SK-N-SH (cell line): ENCODE data around the gene ROBO1. TPM values are rescaled to one million over a fixed set of nuclear protein-coding genes. Genes with fewer than 3 reads are reported as not detected.

ENCODE experiments used
- CTCF ChIA-PET: fragments of 300-600, 350-600 bp; formaldehyde crosslinking; extraction: SDS; loops from one replicate; lab custom pipeline; 2021; lab: Yijun Ruan, JAX
- POLR2A ChIA-PET: fragments of 350-600 bp; sonication (Branson Sonifier 250); formaldehyde crosslinking; extraction: SDS; loops from one replicate; lab custom pipeline; 2020; ENCODE audit warnings: antibody characterized with exemption, inconsistent platforms; lab: Yijun Ruan, JAX
- DNase-seq: peaks from one replicate; pipeline ENCODE4 v3.0.0; 2012
- H2AFZ ChIP-seq: fragments of 200-600 bp; sonication (generic); 2 replicates; pipeline ENCODE4 v1.8.1; 2016; ENCODE audit warnings: antibody characterized with exemption, mild to moderate bottlenecking, low read depth
- H3F3A ChIP-seq: fragments of 200-600 bp; sonication (generic); replicated peaks from 2 replicates; pipeline ENCODE3; 2016; ENCODE audit warnings: antibody characterized with exemption, mild to moderate bottlenecking; ENCODE audit not compliant: insufficient read depth
- H3K27ac ChIP-seq, 2 experiments: fragments of 200-500 bp in 1 of 2; fragments of 200-600 bp in 1 of 2; sonication (Bioruptor generic) in 1 of 2; sonication (generic), shearing (Covaris generic) in 1 of 2; 2 replicates each; pipeline versions ENCODE4 v1.5.1 to v1.6.1; 2014 to 2016; ENCODE audit warnings: low read depth in 2 of 2, inconsistent platforms in 1 of 2, low read length in 1 of 2, mild to moderate bottlenecking in 1 of 2, mixed read lengths in 1 of 2
- H3K27me3 ChIP-seq: fragments of 200-600 bp; sonication (generic), shearing (Covaris generic); 2 replicates; pipeline ENCODE4 v1.6.1; 2016; ENCODE audit warnings: mixed run types; ENCODE audit not compliant: insufficient read depth
- H3K36me3 ChIP-seq, 2 experiments: fragments of 200-500 bp in 1 of 2; fragments of 200-600 bp in 1 of 2; sonication (Bioruptor generic) in 1 of 2; sonication (generic) in 1 of 2; replicated peaks in 1 of 2; 2 replicates each; pipeline versions ENCODE3 to v1.5.1; 2014 to 2016; ENCODE audit warnings: low read length in 1 of 2, mild to moderate bottlenecking in 1 of 2; ENCODE audit not compliant: insufficient read depth in 2 of 2, control insufficient read depth in 1 of 2
- H3K4me1 ChIP-seq, 2 experiments: fragments of 200-500 bp in 1 of 2; fragments of 200-600 bp in 1 of 2; sonication (Bioruptor generic) in 1 of 2; sonication (generic), shearing (Covaris generic) in 1 of 2; 2 replicates each; pipeline versions ENCODE4 v1.5.1 to v1.6.1; 2014 to 2016; ENCODE audit warnings: low read depth in 1 of 2, low read length in 1 of 2, mixed run types in 1 of 2; ENCODE audit not compliant: insufficient read depth in 2 of 2, control insufficient read depth in 1 of 2
- H3K4me2 ChIP-seq: fragments of 200-600 bp; sonication (generic), shearing (Covaris generic); 2 replicates; pipeline ENCODE4 v1.6.1; 2017; ENCODE audit warnings: mixed run types
- H3K4me3 ChIP-seq, 2 experiments: fragments of 200-500 bp in 1 of 2; fragments of 200-600 bp in 1 of 2; sonication (Bioruptor generic) in 1 of 2; sonication (generic), shearing (Covaris generic) in 1 of 2; 2 replicates each; pipeline versions ENCODE4 v1.5.1 to v1.8.1; 2014 to 2016; ENCODE audit warnings: low read depth in 2 of 2, inconsistent platforms in 1 of 2, low read length in 1 of 2, mild to moderate bottlenecking in 1 of 2, mixed read lengths in 1 of 2, moderate library complexity in 1 of 2
- H3K79me2 ChIP-seq: fragments of 200-600 bp; sonication (generic); 2 replicates; pipeline ENCODE4 v1.8.1; 2017; ENCODE audit warnings: mild to moderate bottlenecking; ENCODE audit not compliant: insufficient read depth
- H3K9ac ChIP-seq: fragments of 200-600 bp; sonication (generic); 2 replicates; pipeline ENCODE4 v1.6.1; 2017; ENCODE audit warnings: mixed run types
- H3K9me2 ChIP-seq: fragments of 200-600 bp; sonication (generic); 2 replicates; pipeline ENCODE4 v1.6.1; 2017; ENCODE audit warnings: mixed run types
- H3K9me3 ChIP-seq: fragments of 200-600 bp; sonication (generic); 2 replicates; pipeline ENCODE4 v1.6.1; 2017; ENCODE audit warnings: mixed run types, mild to moderate bottlenecking, moderate library complexity
- H4K20me1 ChIP-seq: fragments of 200-600 bp; sonication (generic); 2 replicates; pipeline ENCODE4 v1.6.1; 2017; ENCODE audit warnings: mild to moderate bottlenecking, mixed run types; ENCODE audit not compliant: insufficient read depth
- FOSL2 ChIP-seq: IDR thresholded peaks from 2 replicates; pipeline ENCODE4 v1.4.0; 2012; ENCODE audit warnings: low read depth, mild to moderate bottlenecking, moderate library complexity, borderline replicate concordance
- FOXJ3 ChIP-seq: sonication (generic); formaldehyde crosslinking; IDR thresholded peaks from 2 replicates; pipeline ENCODE4 v1.5.1; 2020; ENCODE audit warnings: mild to moderate bottlenecking, missing genetic modification reagents
- GATA2 ChIP-seq: sonication (generic); formaldehyde crosslinking; IDR thresholded peaks from 2 replicates; pipeline ENCODE4 v1.5.0; 2020; ENCODE audit warnings: mild to moderate bottlenecking, missing genetic modification reagents
- IRF3 ChIP-seq: fragments of 150-350 bp; IDR thresholded peaks from 2 replicates; pipeline ENCODE4 v1.6.1; 2016; ENCODE audit warnings: mild to moderate bottlenecking, low read depth, low read length
- MEF2A ChIP-seq: IDR thresholded peaks from 2 replicates; pipeline ENCODE4 v1.4.0; 2012; ENCODE audit warnings: low read depth, borderline replicate concordance
- NFIC ChIP-seq: IDR thresholded peaks from 2 replicates; pipeline ENCODE4 v1.4.0; 2012; ENCODE audit warnings: borderline replicate concordance
- NRF1 ChIP-seq: IDR thresholded peaks from 2 replicates; pipeline ENCODE4 v1.6.1; 2012; ENCODE audit warnings: low read depth, mild to moderate bottlenecking, low read length
- RAD21 ChIP-seq: IDR thresholded peaks from 2 replicates; pipeline ENCODE4 v1.6.1; 2012; ENCODE audit warnings: mild to moderate bottlenecking, low read length
- RCOR1 ChIP-seq: fragments of 150-350 bp; IDR thresholded peaks from 2 replicates; pipeline ENCODE4 v1.6.1; 2017; ENCODE audit warnings: antibody characterized with exemption, low read length
- REST ChIP-seq: IDR thresholded peaks from 2 replicates; pipeline ENCODE4 v1.6.1; 2012; ENCODE audit warnings: mild to moderate bottlenecking, low read depth, low read length, moderate library complexity
- RXRA ChIP-seq: IDR thresholded peaks from 2 replicates; pipeline ENCODE4 v1.4.0; 2012; ENCODE audit warnings: low read depth, mild to moderate bottlenecking, borderline replicate concordance
- TAF1 ChIP-seq: IDR thresholded peaks from 2 replicates; pipeline ENCODE4 v1.6.1; 2012; ENCODE audit warnings: low read depth, mild to moderate bottlenecking, low read length, moderate library complexity, borderline replicate concordance
- TCF12 ChIP-seq: IDR thresholded peaks from 2 replicates; pipeline ENCODE4 v1.4.0; 2012
- USF1 ChIP-seq: IDR thresholded peaks from 2 replicates; pipeline ENCODE4 v1.4.0; 2012; ENCODE audit warnings: low read depth, borderline replicate concordance
- USF2 ChIP-seq: fragments of 150-350 bp; IDR thresholded peaks from 2 replicates; pipeline ENCODE4 v1.6.1; 2017; ENCODE audit warnings: antibody characterized with exemption, low read length, low read depth, borderline replicate concordance
- YY1 ChIP-seq: IDR thresholded peaks from 2 replicates; pipeline ENCODE4 v1.4.0; 2012; ENCODE audit warnings: low read depth, mild to moderate bottlenecking
- ZBTB33 ChIP-seq: IDR thresholded peaks from 2 replicates; pipeline ENCODE4 v1.4.0; 2012; ENCODE audit warnings: low read depth, borderline replicate concordance
- WGBS: methylation state at CpG from one replicate; pipeline ENCODE4 v1.1.6; 2017; ENCODE audit warnings: low lambda C conversion rate; 5-methylcytosine and 5-hydroxymethylcytosine counted together
- polyA plus RNA-seq, 3 experiments: library from polyadenylated mRNA; depleted of rRNA; stranded (reverse); fragments of >200 nt; gene quantifications; 2 replicates each; pipeline ENCODE4 v1.2.3, GENCODE V29; 2012

ROBO1 gene
- polyA plus RNA-seq, 1 of the 3 experiments (the other 2 are of a cell fraction) = 22.7 TPM

GRCh38 chr3:78871048-78871447 lies 896.8 kb downstream of the ROBO1 start:
- Histone ChIP-seq H3K4me3 (no peak overlapping the region), H3K4me1 (peaks cover 25 to 60% of the 10 kb centered on the region in 2 experiments; a peak in 3 of 4 replicates), H3F3A (peaks cover 33% of the 10 kb centered on the region), H3K4me2 (peak overlapping the region; percentile 21; the same call in 1 of the 2 replicates), H3K79me2 (peaks cover 8% of the 10 kb centered on the region; the same call in 1 of the 2 replicates), H2AFZ (no peak overlapping the region), H3K9me2 (no peaks in the 10 kb centered on the region), H3K9me3 (no peaks in the 10 kb centered on the region), H3K9ac (no peak overlapping the region), H3K27me3 (no peaks in the 10 kb centered on the region), H4K20me1 (no peaks in the 10 kb centered on the region), H3K36me3 (no peaks in the 10 kb centered on the region), H3K27ac (peak overlapping the region; percentile 14 to 50; a peak in 2 of 4 replicates)
- WGBS = 74% methylated on average over 4 of the region's 4 CpGs
- ChIA-PET CTCF (interaction anchor here (1.4 to 2.2 kb wide), 2 partner anchors 11 to 15 kb away, joined by 4 to 8 read pairs; no protein-coding TSS in a partner anchor), POLR2A (interaction anchor here (1.1 kb wide), 1 partner anchor 24 kb away, joined by 3 read pairs; no protein-coding TSS in a partner anchor)
- DNase-seq = no peak
- TF ChIP-seq YY1 (no peak), RCOR1 (no peak), FOXJ3 (CRISPR knock-in tag) (no peak), IRF3 (no peak), MEF2A (no peak), REST (no peak), NFIC (no peak), TAF1 (no peak), RAD21 (no peak), USF1 (no peak)

- 97% methylated on average over 3 of the region's 3 CpGs for WGBS
- Histone ChIP-seq H3F3A (peaks cover 28% of the 10 kb centered on the region), H3K4me2 (no peak overlapping the region), H3K27me3 (no peaks in the 10 kb centered on the region), H3K36me3 (no peaks in the 10 kb centered on the region), H3K27ac (no peak overlapping the region; a peak in 1 of 4 replicates), H3K9me3 (no peaks in the 10 kb centered on the region), H2AFZ (no peak overlapping the region), H4K20me1 (no peaks in the 10 kb centered on the region), H3K9me2 (no peaks in the 10 kb centered on the region), H3K4me3 (no peak overlapping the region), H3K4me1 (peaks cover 25 to 57% of the 10 kb centered on the region in 2 experiments; a peak in 3 of 4 replicates), H3K79me2 (peaks cover 6% of the 10 kb centered on the region; the same call in 1 of the 2 replicates), H3K9ac (no peak overlapping the region)
- CTCF ChIA-PET = interaction anchor here (1.4 to 2.2 kb wide), 2 partner anchors 11 to 14 kb away, joined by 4 to 8 read pairs; no protein-coding TSS in a partner anchor
- POLR2A ChIA-PET = no interaction called here
- DNase-seq = no peak
- no peak for TF ChIP-seq RXRA
- TF ChIP-seq ZBTB33 = no peak
- no peak for TF ChIP-seq TCF12
- TF ChIP-seq RAD21 = no peak
- no peak for TF ChIP-seq GATA2 (CRISPR knock-in tag)
- TF ChIP-seq RCOR1 = no peak
- no peak for TF ChIP-seq NRF1
- TF ChIP-seq TAF1 = no peak
- TF ChIP-seq FOXJ3 (CRISPR knock-in tag) = no peak
- no peak for TF ChIP-seq FOSL2
- TF ChIP-seq USF2 = no peak
- TF ChIP-seq YY1 = no peak
- no peak for TF ChIP-seq USF1
Measured at GRCh38 chr3:78870484-78870883, 897.3 kb downstream of the ROBO1 start.
